Measurements from ENCODE around the gene STARD5. TPM values are rescaled to one million over a fixed set of nuclear protein-coding genes. Genes with fewer than 3 reads are reported as not detected.

STARD5 gene
- total RNA-seq, 1 donor from 2014 or later = 5.2 TPM

DNA sequence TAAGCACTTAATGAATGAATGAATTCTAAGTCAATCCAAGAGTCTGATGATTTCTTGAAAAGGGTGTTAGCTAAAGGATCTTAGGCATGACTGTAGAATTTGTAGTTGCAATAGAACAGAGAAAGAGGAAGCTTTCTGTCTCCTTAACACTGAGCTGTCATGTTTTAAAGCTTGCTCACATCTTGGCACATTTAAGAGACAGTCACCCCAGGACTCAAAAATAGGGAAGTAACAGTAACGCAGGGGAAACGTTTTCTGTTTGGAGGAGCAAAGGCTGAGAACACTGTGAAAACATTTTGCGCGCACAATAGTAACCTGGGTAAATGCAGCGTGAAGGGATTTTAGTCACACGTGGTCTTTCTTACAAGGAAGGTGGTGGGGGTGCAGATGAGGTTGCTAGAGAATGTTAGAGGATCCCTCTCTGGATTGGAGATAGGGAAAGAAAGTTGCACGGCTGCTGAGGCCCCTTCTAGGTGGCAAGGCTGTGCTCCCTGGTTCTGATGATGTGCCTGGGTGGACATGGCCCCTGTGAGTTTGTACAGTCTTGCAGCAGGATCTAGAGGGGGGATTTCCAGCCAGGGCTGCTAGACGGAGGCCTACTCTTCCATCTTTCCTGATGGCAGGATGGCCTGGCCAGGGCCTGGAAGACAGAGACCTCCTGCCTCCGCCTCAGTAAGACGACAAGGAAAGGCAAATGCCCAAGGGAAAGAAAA lies 12.0 kb downstream of the STARD5 start:
- peak; percentile 67 to 73 for ATAC-seq
- Histone ChIP-seq H3K4me1 (peaks cover 21% of the 10 kb centered on the region), H3K4me3 (no peak overlapping the region), H3K27me3 (ENCODE audit: low read depth) (no peaks in the 10 kb centered on the region), H3K36me3 (peaks cover 45% of the 10 kb centered on the region), H3K27ac (peak overlapping the region; percentile 71), H3K9me3 (no peaks in the 10 kb centered on the region)
- TF ChIP-seq, protein P1, sequence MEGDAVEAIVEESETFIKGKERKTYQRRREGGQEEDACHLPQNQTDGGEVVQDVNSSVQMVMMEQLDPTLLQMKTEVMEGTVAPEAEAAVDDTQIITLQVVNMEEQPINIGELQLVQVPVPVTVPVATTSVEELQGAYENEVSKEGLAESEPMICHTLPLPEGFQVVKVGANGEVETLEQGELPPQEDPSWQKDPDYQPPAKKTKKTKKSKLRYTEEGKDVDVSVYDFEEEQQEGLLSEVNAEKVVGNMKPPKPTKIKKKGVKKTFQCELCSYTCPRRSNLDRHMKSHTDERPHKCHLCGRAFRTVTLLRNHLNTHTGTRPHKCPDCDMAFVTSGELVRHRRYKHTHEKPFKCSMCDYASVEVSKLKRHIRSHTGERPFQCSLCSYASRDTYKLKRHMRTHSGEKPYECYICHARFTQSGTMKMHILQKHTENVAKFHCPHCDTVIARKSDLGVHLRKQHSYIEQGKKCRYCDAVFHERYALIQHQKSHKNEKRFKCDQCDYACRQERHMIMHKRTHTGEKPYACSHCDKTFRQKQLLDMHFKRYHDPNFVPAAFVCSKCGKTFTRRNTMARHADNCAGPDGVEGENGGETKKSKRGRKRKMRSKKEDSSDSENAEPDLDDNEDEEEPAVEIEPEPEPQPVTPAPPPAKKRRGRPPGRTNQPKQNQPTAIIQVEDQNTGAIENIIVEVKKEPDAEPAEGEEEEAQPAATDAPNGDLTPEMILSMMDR (IDR thresholded peaks at IDR 0.05) = no peak
- intact Hi-C loops (cut with DNase I) = no loop called here
- no peak for DNase-seq

DNA sequence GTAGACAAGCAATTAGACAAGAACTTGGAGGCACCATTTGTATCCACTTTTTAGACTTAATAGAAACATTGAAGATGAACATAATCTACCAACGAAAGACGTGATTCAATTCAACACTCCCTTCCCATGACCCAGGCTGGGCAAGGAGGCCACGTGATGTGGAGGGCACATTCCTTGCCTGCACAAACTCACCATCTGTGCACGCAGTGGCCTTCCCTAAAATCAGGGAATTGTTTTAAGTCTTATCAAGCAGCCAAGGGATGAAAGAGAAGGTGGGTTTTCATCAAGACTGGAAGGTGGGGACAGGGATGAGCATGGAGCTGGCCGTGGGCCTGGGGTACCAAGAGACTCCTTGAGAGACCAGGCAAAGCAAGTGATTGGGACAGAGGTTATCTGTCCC lies 13.5 kb downstream of the STARD5 start:
- H3K9me3 ChIP-seq = no peaks in the 10 kb centered on the region
- peaks cover 21% of the 10 kb centered on the region for H3K4me1 ChIP-seq
- intact Hi-C loops (cut with DNase I) = no loop called here
- DNase-seq (no peak), ATAC-seq (no peak)
- peaks cover 59% of the 10 kb centered on the region for H3K36me3 ChIP-seq
- TF ChIP-seq, protein P1 (IDR thresholded peaks at IDR 0.05) = no peak
- no peak overlapping the region for H3K27ac ChIP-seq
- no peak overlapping the region for H3K4me3 ChIP-seq
- no peaks in the 10 kb centered on the region for H3K27me3 ChIP-seq (ENCODE audit: low read depth)

GRCh38 chr15:81309647-81310450 lies 14.1 kb downstream of the STARD5 start:
- ATAC-seq (no peak), DNase-seq (no peak)
- no peak overlapping the region for H3K4me3 ChIP-seq
- H3K27me3 ChIP-seq (ENCODE audit: low read depth) = no peaks in the 10 kb centered on the region
- TF ChIP-seq, protein P1 (IDR thresholded peaks at IDR 0.05) = no peak
- H3K9me3 ChIP-seq = no peaks in the 10 kb centered on the region
- H3K27ac ChIP-seq = no peak overlapping the region
- intact Hi-C loops (cut with DNase I) = no loop called here
- H3K36me3 ChIP-seq = peaks cover 66% of the 10 kb centered on the region
- peaks cover 27% of the 10 kb centered on the region for H3K4me1 ChIP-seq

DNA sequence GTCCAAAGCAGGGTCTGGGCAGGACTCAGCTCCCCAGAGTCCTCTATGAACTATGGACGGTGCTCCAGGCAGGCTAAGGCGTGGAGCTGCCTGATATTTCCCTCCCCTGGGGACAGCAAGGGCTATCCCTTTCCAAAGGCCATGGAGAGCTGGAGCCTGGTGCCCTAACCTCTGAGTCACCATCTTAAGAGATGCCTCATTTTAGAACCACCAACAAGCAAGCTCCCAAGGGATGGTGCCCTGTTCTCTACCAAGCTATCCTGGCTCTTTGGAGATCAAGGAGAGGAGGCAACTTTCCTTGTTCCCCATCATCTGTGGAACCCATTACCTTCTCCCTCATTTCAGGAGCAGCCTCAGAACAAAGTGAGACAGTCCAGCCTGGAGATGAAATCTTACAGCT lies 15.7 kb downstream of the STARD5 start:
- intact Hi-C loops (cut with DNase I) = no loop called here
- Histone ChIP-seq H3K36me3 (peaks cover 77% of the 10 kb centered on the region), H3K27ac (no peak overlapping the region), H3K27me3 (ENCODE audit: low read depth) (no peaks in the 10 kb centered on the region), H3K4me1 (peaks cover 39% of the 10 kb centered on the region), H3K9me3 (no peaks in the 10 kb centered on the region), H3K4me3 (no peak overlapping the region)
- ATAC-seq (no peak), DNase-seq (no peak)
- TF ChIP-seq, protein P1 (IDR thresholded peaks at IDR 0.05) = no peak

GRCh38 chr15:81304226-81304625 lies 19.7 kb downstream of the STARD5 start:
- H3K4me3 ChIP-seq = no peak overlapping the region
- TF ChIP-seq, protein P1 (IDR thresholded peaks at IDR 0.05) = no peak
- H3K27me3 ChIP-seq (ENCODE audit: low read depth) = no peaks in the 10 kb centered on the region
- peaks cover 50% of the 10 kb centered on the region for H3K4me1 ChIP-seq
- H3K36me3 ChIP-seq = peaks cover 98% of the 10 kb centered on the region
- no peaks in the 10 kb centered on the region for H3K9me3 ChIP-seq
- ATAC-seq = peak; percentile 57 to 64
- no peak for DNase-seq
- intact Hi-C loops (cut with DNase I) = no loop called here
- peak overlapping the region; percentile 74 for H3K27ac ChIP-seq
